Measurements from ENCODE around the gene ZNF584.

Gene ZNF584

DNA sequence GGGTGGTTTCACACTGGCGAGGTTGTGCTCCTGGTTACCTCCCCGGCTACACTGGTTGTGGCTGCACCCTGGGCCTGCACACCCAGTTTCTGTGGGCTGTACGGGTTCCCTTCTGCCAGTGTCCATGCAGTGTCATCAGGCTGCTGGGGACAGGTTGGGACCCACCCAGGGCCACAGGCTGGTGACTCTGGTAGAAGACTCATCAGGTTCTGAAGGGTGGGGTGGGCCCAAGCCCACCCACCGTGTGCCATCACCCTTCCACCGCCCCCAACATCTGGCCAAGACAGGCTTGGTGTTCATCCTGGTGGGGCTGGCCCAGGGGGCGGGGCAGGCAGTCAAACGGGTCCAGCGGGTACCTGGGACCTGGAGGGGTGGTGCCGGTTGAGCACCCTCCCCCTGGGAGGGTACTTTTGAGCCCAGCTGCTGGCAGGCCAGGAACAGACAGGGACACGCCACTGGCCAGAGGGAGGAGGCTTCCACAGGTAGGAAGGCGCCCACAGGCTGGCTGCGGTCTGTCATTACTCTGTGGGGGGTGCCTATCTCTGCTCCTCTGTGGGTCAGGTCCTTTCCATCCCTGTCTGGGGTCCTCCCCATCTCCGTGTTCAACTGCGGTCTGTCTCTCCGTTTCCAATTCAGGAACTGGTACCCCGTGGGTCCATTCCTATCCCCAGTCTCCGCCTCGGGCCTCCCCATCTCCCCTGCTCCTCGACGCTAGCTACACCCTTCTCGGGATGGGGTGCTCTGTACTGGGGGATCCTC is 13.1 kb upstream of the ZNF584 start, which contains the start of gene RNF225:
Gene RNF225 (plus strand): TSS at position 437 of the 759 bp plus-strand sequence. CDS start 434 bp downstream, outside the sequence.
- DNase-seq (ENCODE audit: low read depth): no peak
- TF ChIP-seq, protein P1, sequence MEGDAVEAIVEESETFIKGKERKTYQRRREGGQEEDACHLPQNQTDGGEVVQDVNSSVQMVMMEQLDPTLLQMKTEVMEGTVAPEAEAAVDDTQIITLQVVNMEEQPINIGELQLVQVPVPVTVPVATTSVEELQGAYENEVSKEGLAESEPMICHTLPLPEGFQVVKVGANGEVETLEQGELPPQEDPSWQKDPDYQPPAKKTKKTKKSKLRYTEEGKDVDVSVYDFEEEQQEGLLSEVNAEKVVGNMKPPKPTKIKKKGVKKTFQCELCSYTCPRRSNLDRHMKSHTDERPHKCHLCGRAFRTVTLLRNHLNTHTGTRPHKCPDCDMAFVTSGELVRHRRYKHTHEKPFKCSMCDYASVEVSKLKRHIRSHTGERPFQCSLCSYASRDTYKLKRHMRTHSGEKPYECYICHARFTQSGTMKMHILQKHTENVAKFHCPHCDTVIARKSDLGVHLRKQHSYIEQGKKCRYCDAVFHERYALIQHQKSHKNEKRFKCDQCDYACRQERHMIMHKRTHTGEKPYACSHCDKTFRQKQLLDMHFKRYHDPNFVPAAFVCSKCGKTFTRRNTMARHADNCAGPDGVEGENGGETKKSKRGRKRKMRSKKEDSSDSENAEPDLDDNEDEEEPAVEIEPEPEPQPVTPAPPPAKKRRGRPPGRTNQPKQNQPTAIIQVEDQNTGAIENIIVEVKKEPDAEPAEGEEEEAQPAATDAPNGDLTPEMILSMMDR (conservative IDR thresholded peaks at IDR 0.05; ENCODE audit: low read depth, low read length): no peak
- peak within 1 kb of the TSS; percentile 34 for H3K4me3 ChIP-seq (ENCODE audit: low read depth, low read length)

DNA sequence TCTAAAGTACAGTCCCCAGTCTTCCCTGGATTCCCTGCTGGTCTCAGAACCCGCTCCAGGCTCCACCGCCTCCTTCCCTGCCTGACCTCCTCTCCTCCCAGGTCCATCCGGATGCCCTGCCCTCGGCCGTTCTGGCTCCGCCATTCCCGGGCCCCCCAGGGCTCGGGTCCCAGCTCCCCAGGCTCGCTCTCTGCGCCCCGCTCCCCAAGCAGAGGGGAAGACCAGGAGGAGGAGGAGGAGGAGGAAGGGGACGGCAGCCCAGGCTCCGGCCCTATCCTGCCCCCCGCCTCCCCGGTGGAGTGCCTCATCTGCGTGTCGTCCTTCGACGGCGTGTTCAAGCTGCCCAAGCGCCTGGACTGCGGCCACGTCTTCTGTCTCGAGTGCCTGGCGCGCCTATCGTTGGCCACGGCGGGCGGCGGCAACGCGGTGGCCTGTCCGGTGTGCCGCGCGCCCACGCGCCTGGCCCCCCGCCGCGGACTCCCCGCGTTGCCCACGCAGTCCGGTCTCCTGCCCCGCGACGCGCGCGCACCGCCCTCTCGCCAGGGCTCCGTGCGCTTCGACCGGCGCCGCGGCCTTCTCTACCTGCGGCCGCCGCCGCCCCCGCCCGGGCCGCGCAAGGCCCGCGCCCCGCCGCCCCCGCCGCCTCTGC is 12.3 kb upstream of the ZNF584 start:
- H3K4me3 ChIP-seq (ENCODE audit: low read depth, low read length): peak overlapping the region; percentile 34
- TF ChIP-seq, protein P1 (conservative IDR thresholded peaks at IDR 0.05; ENCODE audit: low read depth, low read length): no peak
- peak; percentile 17 for DNase-seq (ENCODE audit: low read depth)

DNA sequence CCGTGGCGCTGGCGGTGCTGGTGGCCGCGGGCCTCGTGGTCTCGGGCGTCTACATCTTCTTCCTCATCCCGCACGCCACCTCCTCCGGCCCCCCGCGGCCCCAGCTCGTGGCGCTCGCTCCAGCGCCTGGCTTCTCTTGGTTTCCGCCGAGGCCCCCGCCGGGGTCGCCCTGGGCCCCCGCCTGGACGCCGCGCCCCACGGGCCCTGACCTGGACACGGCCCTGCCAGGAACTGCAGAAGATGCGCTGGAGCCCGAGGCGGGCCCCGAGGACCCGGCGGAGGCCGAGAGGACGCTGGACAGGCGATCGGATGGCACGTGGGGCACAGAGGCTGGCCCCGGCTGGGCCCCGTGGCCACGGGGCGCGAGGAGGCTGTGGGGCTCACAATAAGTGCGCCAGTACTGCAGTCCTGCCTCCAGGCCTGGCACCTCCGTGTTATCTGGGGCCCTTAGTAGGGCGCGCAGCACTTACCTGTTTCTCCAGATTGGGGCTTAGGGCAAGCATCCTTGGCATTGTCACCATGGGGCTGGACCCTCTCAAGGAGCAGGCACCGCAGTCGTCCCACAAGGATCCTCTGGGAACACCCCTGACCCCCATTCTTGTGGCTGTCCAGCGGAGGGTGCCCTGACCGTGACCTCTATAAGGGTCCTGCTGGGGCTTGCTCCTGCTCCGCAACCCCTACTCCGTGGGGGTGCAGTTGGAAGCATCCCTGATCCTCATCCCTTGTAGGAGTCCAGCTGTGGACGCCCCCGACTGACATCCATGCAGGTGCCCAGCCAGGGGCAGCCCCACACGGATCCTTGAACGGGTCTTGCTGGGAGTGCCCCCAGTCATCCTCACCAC is 11.5 kb upstream of the ZNF584 start:
- TF ChIP-seq, protein P1 (conservative IDR thresholded peaks at IDR 0.05; ENCODE audit: low read depth, low read length): no peak
- H3K4me3 ChIP-seq (ENCODE audit: low read depth, low read length): no peak overlapping the region
- no peak for DNase-seq (ENCODE audit: low read depth)

DNA sequence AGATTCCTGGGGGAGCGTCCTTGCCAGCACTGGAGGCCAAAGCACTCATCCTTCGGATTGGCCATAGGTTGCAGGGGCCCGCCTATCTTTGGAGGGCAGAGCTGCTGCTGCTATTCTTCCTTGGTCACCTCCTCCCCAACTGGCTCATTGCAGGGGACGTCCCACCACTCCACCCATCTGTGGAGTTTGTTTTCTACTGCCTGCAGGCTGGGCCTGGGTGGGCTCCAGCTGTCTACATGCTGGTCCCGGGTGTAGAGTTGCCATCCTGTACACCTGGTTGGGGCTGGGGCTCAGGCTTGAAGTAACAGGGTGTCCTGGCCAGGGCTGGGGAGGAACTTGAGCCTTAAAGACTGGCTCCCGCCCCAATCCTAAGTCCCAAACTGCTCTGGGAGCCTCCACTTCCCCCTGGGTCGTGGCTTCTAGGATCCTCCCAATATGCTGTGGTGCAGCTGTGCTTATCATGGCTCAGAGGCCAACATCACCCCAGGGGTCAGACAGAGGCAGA is 10.9 kb upstream of the ZNF584 start:
- TF ChIP-seq, protein P1 (conservative IDR thresholded peaks at IDR 0.05; ENCODE audit: low read depth, low read length): no peak
- no peak for DNase-seq (ENCODE audit: low read depth)
- H3K4me3 ChIP-seq (ENCODE audit: low read depth, low read length): no peak overlapping the region

DNA sequence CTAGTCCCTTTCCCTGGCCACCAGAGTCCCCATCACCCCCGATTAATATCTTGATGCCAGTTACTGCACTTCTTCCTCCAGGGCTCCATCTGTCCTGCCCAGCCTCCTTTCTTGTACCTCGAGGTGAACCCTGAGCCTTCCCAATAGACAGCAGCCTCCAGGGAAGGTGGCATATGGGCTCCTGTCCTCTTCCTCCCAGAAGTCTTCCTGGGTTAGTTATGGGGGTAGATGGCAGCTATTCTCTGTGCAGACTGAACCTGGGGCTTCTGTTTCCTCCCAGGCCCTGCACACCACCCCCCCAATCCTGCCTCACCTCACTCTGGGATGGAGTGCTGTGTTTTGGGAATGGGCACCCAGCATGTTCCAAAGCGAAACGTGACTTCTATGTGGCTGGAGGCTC is 10.4 kb upstream of the ZNF584 start:
- TF ChIP-seq, protein P1 (conservative IDR thresholded peaks at IDR 0.05; ENCODE audit: low read depth, low read length): no peak
- no peak for DNase-seq (ENCODE audit: low read depth)
- H3K4me3 ChIP-seq (ENCODE audit: low read depth, low read length): no peak overlapping the region

DNA sequence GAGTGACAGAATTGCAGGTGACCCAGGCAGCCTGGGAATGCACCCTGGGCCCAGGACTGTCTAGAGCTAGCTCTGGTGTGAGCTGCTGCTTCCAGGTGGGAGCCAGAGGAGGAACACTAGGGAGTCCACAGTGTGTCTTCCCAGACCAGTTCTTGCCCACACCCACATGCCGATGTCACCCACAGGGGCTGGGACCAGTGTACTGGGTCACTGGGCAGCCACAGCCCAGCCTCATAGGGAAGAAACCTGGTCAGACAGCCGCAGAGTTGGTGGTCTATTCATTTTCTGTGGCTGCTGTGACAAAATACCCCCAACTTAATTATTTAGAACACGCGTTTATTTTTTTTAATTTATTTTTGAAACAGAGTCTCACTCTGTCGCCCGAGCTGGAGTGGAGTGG is 9.9 kb upstream of the ZNF584 start:
- DNase-seq (ENCODE audit: low read depth): no peak
- TF ChIP-seq, protein P1 (conservative IDR thresholded peaks at IDR 0.05; ENCODE audit: low read depth, low read length): no peak
- H3K4me3 ChIP-seq (ENCODE audit: low read depth, low read length): no peak overlapping the region
